ENCODE results near the gene LAMA1.

Gene LAMA1

GRCh38 chr18:6901286-6901926, 216.2 kb downstream of the LAMA1 start:
- Histone ChIP-seq H3K4me1 (ENCODE audit: insufficient read depth, low read length) (no peaks in the 10 kb centered on the region), H3K9ac (ENCODE audit: low read depth, low read length) (no peak overlapping the region), H3K36me3 (ENCODE audit: insufficient read depth, low read depth, low read length) (no peaks in the 10 kb centered on the region), H3K27me3 (ENCODE audit: insufficient read depth, low read length) (no peaks in the 10 kb centered on the region), H3K4me3 (ENCODE audit: low read length) (no peak overlapping the region), H3K27ac (ENCODE audit: low read length) (no peak overlapping the region), H3K9me3 (ENCODE audit: insufficient read depth, low read depth, low read length) (peaks cover 5% of the 10 kb centered on the region; the same call in 1 of the 2 replicates)

DNA sequence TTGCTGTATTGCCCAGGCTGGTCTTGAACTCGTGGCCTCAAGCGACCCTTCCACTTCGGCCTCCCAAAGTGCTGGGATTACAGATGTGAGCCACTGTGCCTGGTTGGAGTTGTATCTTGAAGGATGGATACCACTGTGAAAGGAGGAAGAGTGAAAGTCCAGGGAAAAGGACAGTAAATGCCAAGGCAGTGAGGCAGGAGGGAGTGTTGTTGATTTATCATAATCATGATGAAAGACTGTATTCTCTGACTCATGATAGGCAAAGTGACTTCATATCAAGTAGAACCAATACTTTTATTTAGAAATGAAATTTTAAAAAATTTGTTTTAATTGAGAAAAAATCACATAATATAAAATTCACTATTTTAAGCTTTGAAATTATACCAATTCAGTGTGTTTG, 225.8 kb downstream of the LAMA1 start:
- H3K4me1 ChIP-seq (ENCODE audit: insufficient read depth, low read length), result no peaks in the 10 kb centered on the region
- peaks cover 20% of the 10 kb centered on the region for H3K36me3 ChIP-seq (ENCODE audit: insufficient read depth, low read depth, low read length)
- no peaks in the 10 kb centered on the region for H3K9me3 ChIP-seq (ENCODE audit: insufficient read depth, low read depth, low read length)
- H3K27me3 ChIP-seq (ENCODE audit: insufficient read depth, low read length), result no peaks in the 10 kb centered on the region
- H3K27ac ChIP-seq (ENCODE audit: low read length), result no peak overlapping the region
- H3K9ac ChIP-seq (ENCODE audit: low read depth, low read length), result no peak overlapping the region
- H3K4me3 ChIP-seq (ENCODE audit: low read length), result no peak overlapping the region

All from iPS-20b (cell line).